ENCODE data around the gene ZDHHC3.
"Not testable (repeated sequence)": the region's sequence is repeated elsewhere in the genome, so short reads cannot be mapped to it uniquely, and the experiment has no call there.

Gene ZDHHC3

DNA sequence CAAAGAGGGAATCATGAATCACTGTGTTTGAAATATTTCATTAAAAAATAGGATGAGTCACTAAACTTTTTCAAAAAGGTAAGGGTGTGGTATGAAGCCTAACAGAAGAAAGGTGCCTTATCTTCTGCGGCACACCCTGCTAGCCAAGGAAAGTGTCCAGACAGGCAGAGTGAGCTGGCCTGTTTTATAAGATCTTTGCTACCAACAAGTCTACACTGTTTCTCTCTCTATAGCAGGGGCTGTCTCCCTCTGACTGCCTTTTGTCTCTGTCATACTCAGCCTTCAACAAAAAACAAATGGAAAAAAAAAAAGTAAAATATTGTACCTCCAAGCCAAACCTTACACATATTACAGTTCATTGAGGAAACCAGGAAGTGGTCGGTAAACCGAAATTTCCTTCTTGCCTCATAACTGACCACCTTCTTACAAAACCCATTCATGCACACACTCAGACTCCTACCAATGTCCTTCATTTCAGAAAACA lies 9.1 kb downstream of the ZDHHC3 start:
- no peak for DNase-seq (ENCODE audit: low read depth in 2 of 2, low spot score in 1 of 2)

DNA sequence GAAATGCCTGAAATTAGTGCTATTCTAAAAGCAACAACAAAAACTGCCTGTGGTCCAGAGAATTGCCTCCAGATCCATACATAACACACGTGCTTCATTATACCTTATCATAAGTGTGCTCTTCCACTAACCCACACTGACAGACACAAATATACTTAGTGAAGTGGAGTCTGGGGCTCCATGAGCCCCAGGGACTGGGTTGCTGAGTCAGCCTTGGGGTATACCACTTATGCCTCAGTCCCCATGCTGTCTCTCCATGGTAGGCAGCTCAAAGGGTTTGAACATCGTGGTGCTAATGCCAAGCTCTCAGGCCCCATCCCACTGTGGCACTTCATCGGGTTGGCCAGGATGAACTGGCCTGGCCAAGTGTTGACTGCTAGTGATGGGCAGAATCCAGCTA lies 10.8 kb downstream of the ZDHHC3 start:
- no peak for DNase-seq (ENCODE audit: low read depth in 2 of 2, low spot score in 1 of 2)

DNA sequence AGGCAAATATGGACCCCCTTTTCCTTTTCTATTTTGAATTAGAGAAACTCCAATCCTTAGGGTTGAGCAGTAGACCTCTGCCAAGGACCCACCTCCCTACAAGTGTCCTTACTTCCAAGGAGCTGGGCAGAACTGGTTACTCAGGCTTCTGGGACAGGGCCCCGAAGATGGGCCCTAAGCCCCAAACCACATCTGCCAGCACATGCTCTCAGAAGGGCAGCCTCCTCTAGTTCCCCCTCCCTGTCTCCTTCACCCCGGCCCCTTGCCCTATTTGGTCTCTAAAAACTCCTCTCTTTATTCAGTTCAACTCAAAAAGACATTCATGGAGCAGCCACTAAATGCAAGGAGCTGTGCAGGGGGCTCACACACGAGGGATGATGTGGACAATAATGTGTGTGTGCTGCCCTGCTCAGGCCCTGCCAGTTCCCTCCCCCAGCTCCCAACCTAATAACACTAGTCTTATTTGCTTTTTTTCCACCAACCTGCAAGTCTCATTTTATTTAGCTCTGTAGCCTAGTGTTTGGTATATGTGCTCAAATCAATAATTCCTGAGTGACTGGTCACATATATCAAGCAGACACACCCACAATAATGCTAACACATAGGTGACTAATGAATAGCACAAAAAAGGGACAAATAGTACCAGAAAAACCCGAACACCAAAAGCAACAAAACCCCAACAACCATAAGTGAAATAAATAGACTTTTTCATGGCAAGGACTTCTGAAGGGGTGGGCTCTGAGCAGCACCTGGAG lies 12.2 kb downstream of the ZDHHC3 start:
- DNase-seq (ENCODE audit: low read depth in 2 of 2, low spot score in 1 of 2): no peak

DNA sequence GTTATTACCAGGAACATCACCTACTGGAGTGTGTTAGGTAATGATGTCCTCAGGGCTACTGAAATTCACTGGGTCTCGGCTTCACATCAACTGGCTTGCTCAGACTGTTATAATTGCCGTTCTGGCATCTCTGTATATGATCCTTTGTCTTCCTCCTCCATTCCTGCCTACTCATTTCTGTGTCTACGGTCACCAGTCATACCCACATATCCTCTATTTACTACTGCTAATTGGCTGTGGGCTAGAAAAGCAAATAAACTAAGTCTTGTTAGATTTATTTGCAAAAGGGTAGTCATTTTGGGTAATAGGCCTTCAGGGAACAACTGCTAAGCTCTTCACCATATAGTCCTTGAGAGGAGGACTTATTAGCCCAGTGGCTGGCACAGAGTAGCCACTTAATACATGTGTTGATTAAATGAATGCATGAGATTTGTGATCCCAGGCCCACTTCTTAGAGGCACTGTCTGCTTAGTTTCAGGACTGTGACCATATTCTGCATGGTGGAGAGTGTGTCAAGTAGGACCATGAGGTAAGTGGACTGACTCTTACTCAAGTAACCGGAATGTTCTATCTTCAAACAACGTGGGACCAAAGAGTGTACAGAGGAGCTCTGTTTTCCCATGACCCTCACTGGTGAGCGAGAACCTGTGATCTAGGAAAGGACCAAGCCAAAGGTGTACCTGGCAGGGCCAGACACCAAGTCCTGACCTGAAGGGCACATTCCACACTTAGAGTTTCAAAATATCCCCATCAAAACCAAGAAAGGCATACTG lies 13.2 kb downstream of the ZDHHC3 start:
- no peak for DNase-seq (ENCODE audit: low read depth in 2 of 2, low spot score in 1 of 2)

DNA sequence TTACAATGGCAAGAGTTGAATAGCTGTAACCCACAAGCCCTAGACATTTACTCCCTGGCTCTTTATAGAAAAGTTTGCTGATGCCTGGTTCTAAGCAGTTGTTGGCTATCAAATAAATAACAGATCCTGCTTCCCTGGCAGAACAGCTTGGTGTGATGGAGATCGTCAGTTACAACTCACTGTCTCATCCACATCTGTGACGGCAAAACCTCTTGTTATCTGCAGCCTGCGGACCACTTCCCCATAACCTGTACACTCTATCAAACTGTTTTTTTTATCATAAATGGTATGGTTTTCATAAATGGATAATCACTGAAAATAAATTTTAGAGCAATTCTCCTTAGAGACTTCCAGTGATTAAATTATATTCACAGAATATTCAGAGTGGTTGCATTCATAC lies 14.1 kb downstream of the ZDHHC3 start:
- DNase-seq (ENCODE audit: low read depth in 2 of 2, low spot score in 1 of 2): no peak

DNA sequence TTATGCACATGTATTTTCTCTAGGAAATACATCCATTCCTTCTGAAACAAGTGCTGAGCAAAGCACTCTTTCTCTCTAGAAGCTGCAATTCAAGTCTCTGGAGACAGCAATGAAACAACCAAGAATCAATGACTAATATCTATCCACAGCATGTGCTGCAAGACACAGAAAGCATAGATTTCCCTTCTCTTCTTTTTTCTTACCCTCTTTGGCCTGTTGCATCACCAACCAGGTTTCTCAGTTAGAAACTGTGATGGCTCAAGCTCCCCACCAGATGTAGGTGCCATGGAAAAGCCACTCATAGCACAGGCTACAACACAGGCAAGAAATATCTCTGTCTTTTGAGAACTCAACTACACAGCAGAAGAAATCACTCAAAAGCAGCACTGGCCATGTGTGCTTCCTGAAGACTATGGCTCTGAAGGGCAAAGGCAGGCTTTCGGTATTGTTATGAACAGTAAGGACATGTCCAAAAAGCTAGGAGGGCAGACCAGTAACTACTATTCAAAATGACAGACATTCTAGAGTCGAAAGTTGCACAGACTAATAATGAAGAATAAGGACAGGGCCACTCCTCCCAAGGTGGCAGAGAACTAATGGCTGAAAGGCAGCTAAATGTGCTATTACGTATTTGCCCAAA lies 15.5 kb downstream of the ZDHHC3 start:
- DNase-seq (ENCODE audit: low read depth in 2 of 2, low spot score in 1 of 2): no peak

DNA sequence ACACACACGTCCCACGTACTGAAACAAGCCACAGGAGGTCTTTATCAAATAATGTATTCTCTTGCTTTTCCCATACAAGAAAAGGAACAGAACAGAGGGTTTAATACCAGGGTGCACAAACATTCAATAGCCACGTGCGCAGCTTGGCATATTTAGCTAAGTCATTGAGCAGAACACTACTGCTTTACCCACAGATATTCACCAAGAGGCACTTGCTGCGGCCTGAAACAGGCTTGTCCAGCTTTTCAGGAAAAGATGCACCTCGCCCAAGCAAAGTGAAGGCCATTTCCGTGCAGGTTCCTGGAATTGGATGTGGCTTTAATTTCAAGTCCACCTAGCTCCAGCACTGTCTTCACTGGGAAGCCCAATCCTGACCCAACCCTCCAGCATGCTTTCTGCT lies 17.6 kb downstream of the ZDHHC3 start:
- no peak for DNase-seq (ENCODE audit: low read depth in 2 of 2, low spot score in 1 of 2)

DNA sequence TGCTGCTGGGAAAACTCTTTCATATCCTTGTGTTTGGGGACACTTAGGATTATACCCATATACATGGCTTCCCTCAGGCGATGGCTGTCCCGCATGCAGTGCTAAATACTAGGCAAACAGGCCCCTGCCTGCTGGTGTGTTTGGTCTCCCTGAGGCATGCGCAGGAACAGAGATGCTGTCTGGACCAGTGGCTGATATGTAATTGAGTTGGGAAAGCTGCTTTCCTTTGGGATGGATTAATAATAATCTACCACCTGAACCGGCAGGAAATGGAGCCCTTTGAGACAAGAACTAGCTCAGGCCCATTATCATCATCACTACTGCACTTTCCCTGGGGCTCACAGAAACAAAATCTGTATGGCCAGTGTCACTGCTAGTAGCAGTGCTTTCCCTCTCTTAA lies 18.0 kb downstream of the ZDHHC3 start:
- DNase-seq (ENCODE audit: low read depth in 2 of 2, low spot score in 1 of 2): no peak

DNA sequence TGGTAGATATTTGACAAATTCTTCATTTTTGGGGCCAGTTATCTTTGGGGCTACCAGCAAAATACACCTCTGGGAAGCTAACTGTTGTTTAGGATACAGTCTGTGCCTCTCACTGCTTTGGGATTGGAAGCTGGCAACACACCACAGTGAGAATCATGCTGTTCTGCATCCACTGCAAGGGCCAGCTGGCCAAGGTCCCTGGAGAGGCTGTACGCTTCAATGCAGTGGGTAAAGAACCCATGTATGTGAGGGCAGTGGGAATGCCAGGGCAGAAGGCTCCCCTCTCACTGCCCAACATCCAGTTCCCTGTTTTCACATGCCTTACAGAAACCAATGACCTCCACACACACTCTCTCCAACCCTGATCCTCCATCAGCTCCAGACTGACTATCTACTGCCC lies 20.1 kb downstream of the ZDHHC3 start:
- DNase-seq (ENCODE audit: low read depth in 2 of 2, low spot score in 1 of 2): no peak

DNA sequence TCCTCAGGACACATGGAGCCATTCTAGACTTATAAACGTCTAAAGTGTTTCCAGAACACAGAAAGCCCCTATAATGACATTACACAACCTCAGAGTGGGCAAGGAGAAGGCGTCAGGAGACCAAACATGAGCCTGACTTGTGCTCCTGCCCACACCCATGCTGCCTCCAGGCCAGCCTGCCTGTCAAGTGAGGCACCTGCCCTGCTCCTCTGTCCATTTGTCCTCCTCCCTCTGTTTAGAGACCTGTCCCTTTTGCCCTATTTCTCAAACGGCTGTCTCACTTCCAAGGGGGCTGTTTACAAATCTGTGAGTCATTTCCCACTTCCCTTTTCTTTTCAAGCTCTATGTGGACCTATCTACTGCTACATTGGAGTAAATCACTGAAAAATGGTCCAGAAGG lies 21.0 kb downstream of the ZDHHC3 start:
- no peak for DNase-seq (ENCODE audit: low read depth in 2 of 2, low spot score in 1 of 2)

DNA sequence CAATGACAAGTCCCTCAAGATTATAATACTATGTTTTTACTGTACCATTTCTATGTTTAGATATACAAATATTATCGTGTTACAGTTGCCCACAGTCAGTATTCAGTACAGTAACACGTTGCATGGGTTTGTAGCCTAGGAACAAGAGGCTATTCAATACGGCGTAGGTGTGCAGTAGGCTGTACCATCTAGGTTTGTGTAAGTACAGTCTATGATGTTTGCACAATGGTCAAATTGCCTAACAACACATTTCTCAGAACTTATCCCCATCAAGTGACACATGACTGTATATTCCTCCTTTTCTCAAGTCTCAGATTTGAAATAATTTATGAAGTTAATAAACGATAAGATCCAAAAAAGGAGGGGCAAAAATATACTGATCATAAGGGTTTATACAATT lies 21.7 kb downstream of the ZDHHC3 start:
- DNase-seq (ENCODE audit: low read depth in 2 of 2, low spot score in 1 of 2): no peak

DNA sequence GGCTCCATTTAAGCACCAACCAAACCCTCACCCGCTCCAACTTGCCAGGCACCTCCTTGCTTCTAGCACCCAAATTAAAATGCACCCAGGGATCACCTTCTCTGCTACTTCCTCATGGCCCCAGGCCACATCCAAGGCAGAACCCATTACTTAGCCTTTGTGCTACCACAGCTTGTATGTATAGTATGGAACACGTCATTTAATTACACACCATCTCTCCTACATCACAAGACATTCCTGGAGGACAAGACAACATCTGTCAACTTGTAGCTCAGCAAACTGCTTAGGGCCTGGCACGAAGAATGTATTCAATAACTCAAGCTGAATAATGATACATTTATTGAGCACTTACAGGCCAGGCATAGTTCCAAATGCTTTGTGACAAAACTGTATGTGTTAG lies 23.3 kb downstream of the ZDHHC3 start:
- no peak for DNase-seq (ENCODE audit: low read depth in 2 of 2, low spot score in 1 of 2)

DNA sequence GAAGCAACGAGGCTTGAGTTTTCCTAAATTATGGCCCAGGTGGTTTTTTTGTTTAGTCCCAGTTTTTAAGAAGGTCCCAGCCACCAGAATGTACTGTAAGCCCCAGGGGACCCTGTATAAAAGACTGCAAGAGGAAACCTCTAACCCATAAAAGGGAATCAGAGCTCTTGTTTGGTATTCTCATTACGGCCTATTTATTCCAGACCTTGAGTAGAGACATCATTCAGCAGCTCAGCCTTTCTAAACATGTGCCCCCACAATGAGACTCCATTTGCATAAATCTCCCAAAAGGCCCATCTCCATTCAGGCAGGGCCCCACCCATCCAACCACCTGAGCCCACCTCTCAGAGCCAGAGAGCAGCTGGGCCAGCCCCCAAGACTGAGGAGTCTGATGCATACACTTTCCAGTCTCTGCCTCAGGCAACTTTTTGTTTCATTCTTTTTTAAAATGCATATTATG lies 25.7 kb downstream of the ZDHHC3 start:
- DNase-seq (ENCODE audit: low read depth in 2 of 2, low spot score in 1 of 2): no peak

DNA sequence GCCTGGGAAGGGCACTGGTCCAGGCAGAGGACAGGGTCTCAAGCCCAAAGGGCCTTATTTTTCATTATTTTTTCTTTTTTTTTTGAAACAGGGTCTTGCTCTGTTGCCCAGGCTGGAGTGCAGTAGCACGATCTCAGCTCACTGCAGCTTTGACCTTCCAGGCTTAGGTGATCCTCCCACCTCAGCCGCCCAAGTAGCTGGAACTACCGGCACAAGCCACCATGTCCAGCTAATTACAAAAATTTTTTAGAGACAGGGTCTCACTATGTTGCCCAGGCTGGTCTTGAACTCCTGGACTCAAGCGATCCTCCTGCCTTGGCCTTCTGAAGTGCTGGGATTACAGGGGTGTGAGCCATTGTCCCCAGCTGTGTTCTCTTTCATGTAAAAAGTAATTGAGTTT lies 26.2 kb downstream of the ZDHHC3 start:
- not testable (repeated sequence) for DNase-seq (ENCODE audit: low read depth in 2 of 2, low spot score in 1 of 2)

DNA sequence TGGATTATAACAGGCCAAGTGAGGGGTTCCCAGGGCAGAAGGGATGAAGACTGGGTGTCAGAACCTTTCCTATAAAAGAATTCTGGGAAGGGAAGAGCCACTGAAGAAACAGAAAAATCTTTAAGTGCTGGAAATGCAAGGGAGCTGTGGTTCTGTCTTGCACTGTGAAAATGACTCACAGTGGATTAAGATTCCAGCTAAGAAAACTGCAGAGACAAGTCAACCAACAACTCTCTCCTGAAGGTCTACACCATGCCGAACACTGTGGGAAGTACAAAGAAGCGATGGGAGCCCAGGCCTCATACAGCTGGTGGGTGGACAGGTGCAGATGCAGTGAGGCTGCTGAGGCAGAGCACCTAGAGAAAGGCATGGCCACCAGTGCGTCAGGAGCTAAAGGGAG lies 27.7 kb downstream of the ZDHHC3 start:
- no peak for DNase-seq (ENCODE audit: low read depth in 2 of 2, low spot score in 1 of 2)

DNA sequence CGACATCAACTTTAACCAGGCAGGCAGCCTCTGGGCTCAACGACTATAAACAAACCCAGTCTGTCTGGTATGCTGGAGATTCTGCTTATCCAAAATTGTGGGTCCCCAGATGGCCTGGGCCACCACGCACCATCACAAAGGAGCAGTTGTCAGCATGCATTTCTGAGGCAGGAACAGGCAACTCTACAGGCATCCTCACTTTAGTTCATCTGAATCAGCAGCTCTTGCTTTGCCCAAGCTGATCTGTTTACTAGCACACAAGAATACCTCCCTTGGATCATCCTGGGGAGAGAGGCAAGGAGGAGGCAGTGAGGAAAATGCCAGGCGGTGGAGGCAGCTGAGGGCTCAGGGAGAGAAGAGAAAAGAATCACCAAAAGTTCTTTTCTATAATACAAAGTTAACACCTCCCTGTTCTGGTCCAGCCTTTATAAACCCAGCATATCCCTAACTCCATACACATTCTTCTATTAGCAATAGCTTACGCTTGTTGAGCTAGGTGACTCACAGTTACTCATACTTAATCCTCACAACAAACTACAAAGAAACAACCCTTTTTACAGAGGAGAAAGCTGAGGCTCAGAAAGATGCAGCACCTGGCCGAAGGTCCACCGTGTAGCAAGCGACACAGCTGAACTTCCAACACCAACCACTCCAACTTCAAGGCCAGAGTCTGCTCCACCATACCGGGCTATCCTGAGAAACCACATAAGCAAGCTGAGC lies 33.6 kb downstream of the ZDHHC3 start:
- DNase-seq (ENCODE audit: low read depth in 2 of 2, low spot score in 1 of 2): no peak

DNA sequence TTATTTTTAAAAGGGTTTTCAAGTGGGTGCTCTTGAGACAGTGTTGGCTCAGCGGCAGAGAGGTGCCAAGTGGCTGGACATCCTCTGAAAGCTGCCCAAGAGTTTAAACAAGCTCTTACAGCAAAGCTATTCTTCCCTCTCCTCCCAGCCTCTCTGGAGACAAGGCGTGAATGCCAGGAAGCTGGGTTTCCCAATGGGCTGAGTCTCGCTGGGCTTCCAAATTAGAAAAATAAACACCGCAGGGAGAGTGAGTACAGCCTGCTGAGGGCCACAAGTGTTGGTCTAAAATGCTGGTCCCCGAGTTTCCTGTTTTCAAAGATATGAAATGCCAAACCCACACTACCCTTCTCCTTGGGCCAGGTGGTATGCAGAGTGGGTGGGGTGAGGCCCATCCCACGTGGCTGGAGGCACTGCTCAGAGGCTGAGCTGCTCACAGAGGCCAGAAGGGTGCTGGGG lies 36.4 kb downstream of the ZDHHC3 start:
- DNase-seq (ENCODE audit: low read depth in 2 of 2, low spot score in 1 of 2): no peak

DNA sequence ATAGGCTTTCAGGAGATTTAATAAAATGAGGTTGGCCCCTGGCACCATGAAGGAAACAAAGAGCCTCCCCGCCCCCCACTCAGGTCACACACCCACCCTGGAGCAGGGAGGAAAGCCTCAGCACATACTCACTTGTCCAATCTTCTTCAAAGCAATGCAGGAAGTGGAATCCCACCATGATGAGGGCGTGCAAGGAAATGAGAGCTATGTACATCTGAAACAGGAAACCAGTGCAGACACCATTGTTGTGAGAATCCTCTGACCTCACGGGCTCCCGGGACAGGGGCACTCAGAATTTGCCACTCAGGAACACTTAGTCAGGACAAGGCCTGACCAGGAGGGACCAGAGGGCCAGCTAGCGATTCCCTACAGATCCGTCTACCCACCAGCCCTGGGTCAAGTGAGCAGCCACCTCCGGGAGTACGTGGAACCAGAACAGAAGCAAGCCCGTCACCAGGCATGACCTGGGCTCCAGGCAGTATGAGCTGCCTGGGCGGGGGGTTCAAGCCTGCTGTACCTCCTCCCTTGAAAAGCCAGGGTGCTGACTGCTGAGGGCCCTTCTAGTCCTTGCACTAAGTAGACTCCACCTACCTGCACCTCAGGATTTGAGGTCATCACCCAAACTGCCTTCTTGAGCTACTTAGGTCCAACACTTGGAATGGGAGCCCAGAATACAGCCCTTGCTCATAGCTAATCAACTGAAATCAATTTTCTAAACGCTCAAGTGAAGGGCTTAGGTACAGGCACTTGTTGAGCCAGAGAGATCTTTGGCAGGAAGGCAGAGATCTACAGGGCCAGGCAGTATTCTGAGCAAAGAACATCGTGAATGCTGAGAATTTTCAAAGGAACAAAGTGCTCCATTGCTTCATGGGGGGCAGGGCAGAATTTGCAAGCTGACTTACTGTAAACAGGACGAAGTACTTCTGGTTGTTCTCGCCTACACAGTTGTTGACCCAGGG lies 42.7 kb downstream of the ZDHHC3 start:
- no peak for DNase-seq (ENCODE audit: low read depth in 2 of 2, low spot score in 1 of 2)

DNA sequence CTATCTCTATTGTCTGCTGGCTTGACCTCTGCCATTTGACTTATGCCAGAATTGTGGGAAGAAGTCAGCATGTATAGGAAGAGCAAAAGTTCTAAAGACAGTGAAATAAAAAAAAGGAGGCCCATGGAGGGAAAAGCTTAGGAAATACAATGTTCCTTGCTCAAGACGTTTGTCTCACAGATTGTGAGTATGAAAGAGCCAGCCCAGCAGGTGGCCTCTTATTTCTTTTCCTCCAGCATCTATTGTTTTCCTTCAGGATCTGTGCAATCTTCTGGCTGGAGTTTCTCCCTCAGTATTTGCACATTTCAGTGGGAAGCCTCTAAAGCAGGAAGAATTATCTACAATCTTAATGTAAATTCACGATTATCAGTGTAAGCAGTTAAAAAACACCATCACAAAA lies 43.7 kb downstream of the ZDHHC3 start:
- no peak for DNase-seq (ENCODE audit: low read depth in 2 of 2, low spot score in 1 of 2)

DNA sequence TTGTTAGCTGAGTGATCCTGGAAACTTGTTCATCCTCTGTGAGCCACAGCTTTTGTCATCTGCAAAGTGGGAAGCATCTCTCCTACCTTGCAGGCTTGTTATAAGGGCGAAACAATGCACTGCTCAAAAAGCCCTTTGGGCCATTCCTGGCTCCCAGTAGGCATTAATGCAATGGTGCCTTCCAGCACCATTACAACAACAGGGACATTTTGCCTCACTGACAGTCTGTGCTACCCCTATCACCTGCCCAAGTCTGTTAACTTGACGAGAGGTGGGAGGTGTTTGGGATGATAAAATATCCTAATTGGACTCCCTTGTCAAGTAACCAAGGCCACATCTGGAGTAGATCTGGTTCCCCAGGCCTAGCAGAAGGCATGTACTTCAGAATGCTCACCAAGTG lies 44.2 kb downstream of the ZDHHC3 start:
- no peak for DNase-seq (ENCODE audit: low read depth in 2 of 2, low spot score in 1 of 2)

All from stimulated activated CD8-positive, alpha-beta memory T cell treated with anti-CD3 and anti-CD28 coated beads, Interleukin-4, amount 100 ng/mL, for 1 hour (primary cell).